Germinal center (tissue), 1 donor: Measurements from ENCODE around the gene PAPPA2.

Experiments
- DNase-seq: peaks from one replicate; pipeline ENCODE4 v3.0.0; 2012; ENCODE audit warnings: mixed read lengths, low spot score

The PAPPA2 gene

GRCh38 chr1:176768532-176768931 is 305.6 kb downstream of the PAPPA2 start:
- DNase-seq, result no peak

GRCh38 chr1:176770066-176770465 is 307.1 kb downstream of the PAPPA2 start:
- DNase-seq, result no peak

DNA sequence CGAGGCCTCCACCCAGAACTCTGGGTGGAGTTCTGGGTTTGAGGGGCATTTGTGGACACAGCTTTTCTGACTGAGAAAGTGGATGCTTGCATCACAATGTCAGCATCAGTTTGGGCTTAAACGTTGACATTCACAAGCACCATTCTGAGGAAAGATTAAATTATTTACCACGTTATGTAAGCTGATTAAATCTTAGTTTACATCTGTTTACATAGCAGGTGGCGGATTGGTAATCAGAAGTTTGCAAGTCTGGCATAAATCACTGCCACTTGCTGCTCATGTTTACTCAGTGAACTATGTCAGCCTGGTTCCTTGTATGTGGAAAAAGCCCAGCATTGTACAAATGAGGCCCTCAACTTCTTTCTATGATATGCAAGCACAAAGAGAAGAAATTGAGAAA is 310.1 kb downstream of the PAPPA2 start:
- DNase-seq, result no peak

DNA sequence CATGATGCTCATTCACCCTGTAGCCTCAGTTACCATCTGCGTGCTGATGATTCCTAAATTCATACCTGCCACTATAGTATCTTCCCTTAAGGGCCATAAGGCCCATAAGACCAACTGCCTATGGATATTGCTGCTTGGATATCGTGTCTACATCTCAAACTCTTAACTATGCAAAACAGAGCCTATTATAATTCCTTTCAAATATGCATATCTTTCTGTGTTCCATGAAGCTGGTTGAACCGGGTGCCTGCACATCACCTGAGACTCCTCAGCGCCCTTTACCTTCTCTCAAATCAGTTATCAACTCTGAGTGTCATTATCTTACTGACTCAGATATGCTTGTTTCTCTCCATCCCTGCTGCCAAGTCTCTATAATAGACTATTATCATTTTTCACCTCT is 311.2 kb downstream of the PAPPA2 start:
- no peak for DNase-seq

DNA sequence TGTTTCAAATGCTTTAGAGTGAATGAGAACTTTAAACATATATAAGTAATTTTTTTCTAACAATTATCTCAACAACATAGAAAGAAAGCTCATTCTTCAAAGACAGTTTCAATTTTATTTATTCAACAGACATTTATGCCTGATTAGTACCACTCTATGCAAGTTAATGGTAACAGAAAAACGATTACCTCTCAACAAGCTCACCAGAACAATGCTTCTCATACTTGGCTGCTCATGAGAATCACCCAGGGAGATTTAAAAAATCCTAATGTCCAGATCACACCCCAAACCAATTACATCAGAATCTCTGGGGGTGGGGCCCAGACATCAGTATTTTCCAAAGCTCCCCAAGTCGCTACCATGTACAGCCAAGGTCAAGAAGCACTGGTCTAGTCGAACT is 312.4 kb downstream of the PAPPA2 start:
- DNase-seq, result no peak

GRCh38 chr1:176775996-176776395 is 313.0 kb downstream of the PAPPA2 start:
- DNase-seq, result no peak

DNA sequence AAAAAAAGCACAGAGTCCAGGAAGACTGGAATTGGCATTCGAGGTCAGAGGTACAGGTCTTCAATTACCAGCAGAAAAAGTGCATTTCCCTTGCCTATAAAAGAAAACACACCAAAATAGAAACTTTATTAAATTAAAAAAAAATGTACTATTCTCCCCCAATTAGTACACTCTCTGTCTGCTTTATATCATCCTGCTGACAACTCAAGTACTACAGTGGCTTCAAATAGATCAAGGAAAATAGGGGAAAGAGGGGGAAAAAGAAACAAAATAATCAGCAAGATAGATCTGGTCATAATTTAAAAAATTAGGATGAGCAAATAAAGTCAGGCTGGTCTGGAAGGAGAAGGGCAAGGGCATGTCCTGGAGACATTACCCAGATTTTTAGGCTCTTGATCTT is 315.1 kb downstream of the PAPPA2 start:
- no peak for DNase-seq

DNA sequence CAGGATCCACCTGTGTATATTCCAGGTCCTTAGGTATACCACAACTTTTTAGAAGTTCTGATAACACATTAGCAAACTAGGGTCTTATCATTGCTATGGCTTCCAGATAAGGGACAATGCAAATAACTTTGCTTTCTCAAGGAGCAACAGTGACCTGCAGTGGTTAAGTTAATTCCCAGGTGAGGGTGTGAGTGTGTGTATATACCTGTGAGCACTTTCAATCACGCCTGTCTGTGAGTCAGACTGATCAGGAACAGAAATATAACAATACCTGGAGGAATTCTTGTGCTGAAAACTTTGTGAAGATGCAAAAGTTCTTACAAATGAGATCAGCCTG is 317.0 kb downstream of the PAPPA2 start:
- no peak for DNase-seq

GRCh38 chr1:176783309-176783708 is 320.3 kb downstream of the PAPPA2 start:
- DNase-seq, result no peak

GRCh38 chr1:176785056-176785455 is 322.1 kb downstream of the PAPPA2 start:
- DNase-seq, result no peak

- DNase-seq, result no peak
Measured at GRCh38 chr1:176785791-176786190, 322.8 kb downstream of the PAPPA2 start.

GRCh38 chr1:176786274-176786673 is 323.3 kb downstream of the PAPPA2 start:
- DNase-seq, result no peak

- DNase-seq, result no peak
Measured at GRCh38 chr1:176789571-176790090, 326.7 kb downstream of the PAPPA2 start.

DNA sequence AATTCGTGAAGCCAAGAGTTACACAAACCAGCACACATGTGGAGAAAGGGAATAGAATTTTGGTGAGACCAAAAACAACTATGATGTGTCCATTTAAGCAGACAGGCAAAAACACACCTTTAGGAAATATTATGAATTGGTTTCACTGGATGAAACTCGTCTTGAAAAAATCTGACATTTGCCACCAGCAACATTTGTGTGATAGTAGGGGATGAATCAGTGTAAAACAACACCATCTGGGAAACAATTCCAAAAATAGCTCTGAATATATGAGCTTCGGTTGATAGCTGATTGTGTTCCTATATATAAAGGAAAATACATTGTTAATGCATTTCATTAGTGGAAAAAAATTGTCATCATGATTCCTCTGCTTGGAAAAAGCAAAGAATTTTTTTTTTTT is 327.8 kb downstream of the PAPPA2 start:
- no peak for DNase-seq

DNA sequence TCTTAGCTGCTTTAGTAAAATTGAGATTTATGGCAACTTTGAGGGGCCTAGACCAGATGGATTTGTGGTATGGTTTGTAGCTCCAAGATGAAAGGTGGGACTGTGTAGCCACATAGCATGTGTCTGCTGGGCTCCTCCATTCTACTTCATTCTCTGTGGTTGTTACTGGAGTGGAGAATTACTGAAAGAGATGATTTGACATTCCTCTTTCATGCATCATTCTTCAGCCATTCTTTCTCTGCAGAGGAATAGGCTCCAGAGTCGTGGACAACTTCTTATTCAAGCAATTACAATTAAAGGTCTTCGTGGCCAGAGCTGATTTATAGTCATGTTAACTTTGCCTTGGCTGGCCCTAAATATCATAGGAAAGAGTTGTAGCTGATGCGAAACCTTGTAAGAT is 328.9 kb downstream of the PAPPA2 start:
- no peak for DNase-seq

- DNase-seq, result no peak
Measured at GRCh38 chr1:176794897-176795508, 332.0 kb downstream of the PAPPA2 start.

DNA sequence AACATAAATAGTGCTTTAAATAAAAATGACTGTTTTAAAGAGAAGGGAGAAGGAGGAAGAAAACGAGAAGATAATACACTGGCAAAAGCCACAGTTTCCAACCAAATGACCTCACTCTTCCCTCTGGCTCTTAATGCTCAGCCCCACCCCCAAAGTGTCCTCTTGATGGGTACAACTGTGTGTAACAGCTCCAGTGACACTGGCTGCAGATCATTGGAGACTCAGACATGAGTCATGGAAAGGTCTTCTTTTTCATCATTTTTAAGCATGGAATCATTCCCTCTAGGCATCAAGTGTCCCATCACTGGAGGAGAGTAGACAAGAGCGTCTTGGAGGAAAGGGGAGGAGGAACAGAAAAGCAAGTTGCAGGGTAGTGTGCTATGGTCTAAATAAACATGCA is 333.0 kb downstream of the PAPPA2 start:
- DNase-seq, result no peak

GRCh38 chr1:176796583-176796982 is 333.6 kb downstream of the PAPPA2 start:
- DNase-seq, result no peak

GRCh38 chr1:176799327-176799726 is 336.4 kb downstream of the PAPPA2 start:
- DNase-seq, result no peak

DNA sequence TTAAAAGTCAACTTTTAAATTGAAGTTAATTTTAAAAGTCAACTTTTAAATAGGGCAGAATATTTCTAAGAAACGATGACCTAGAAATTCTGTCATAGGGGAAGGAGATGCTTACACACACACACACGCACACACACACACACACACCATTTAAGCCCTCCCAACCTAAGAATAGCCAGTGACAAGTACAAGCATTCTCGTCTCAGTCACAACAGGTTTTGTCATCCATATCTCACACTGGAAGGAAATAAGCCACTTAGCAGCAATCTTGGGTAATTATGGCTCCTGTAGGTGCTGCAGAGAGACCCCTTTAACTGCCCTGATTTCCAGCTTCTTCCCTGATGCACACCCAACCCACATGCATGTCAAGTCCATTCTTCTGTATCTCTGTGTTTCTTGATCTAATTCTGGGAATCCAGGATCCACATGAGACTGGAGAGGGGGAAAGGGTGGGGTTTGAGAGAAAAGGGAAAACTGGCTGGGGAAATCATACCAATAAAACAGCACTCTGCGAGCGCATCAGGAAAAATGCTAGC is 338.1 kb downstream of the PAPPA2 start:
- no peak for DNase-seq

DNA sequence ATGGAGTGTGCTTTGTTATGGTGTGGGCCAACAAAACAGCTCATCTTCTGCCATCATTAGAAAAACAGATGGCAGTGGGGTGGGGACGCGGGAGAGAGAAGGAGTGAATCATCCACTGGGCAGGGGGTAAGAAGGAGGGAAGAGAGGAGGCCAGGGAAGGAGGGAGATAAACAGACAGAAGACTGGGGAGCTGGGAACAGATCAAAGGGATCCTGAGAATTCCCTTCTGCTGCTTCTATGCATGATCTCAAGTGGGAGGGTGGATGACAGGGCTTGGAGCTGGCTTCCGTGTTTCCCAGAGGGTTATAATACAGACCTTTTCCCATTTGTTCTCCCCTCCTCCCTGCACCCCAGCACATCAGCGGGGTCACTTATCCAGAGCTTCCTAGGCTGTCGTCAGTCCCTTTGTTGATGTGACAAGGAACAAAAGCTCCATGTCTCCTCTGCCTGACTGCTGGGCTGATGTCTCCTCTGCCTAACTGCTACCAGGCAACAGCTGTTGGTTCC is 338.6 kb downstream of the PAPPA2 start:
- DNase-seq, result no peak

DNA sequence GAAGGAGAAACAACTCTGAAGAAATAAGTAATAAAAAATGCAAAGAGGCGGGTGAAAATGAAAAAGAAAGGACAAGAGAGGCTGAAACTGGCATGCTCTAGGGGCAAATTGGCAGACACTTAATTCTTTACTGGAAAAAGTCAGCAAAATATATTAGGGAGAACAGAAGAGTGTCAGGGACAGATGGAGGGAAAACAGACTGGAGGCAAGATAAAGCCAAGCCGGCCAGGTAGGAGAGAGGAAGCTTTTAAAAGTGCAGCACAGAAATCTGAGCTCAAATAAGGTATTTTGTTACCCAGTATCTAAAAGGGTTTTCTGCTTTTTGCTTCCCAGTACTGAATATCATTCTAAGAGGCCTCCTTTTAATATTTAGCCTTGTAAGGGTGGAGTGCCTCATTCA is 339.3 kb downstream of the PAPPA2 start:
- no peak for DNase-seq

GRCh38 chr1:176803042-176803441 is 340.1 kb downstream of the PAPPA2 start:
- DNase-seq, result no peak

- no peak for DNase-seq
Measured at GRCh38 chr1:176803596-176803995, 340.6 kb downstream of the PAPPA2 start.
